ENCODE results near the gene COMMD3. TPM values are rescaled to one million over a fixed set of nuclear protein-coding genes. Genes with fewer than 3 reads are reported as not detected.

COMMD3 gene
- total and polyA plus RNA-seq, 2 donors, result 40.9 to 46.8 TPM

DNA sequence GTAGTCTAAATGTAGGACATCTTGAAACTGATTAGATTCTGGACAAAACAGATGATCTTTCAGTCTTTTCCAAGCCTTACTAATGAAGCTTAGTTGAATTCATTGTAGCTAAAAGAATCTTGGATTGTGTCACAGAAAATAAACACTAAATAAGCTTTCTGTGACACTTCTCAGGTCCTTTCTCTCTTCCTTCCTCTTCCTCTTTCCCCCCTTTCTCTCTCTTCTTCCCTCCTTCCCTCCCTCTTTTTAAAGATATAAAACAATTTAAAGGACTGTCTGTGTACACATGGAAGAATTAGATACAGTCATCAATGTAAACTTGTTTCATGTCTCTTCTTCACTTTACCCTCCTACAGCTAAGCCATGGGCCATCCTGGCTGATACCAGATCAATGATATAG lies 5.3 kb upstream of the COMMD3 start:
- Histone ChIP-seq H3K4me3 (ENCODE audit: low read depth, low read length) (no peak overlapping the region), H3K27ac (ENCODE audit: low read depth) (no peak overlapping the region), H3K36me3 (ENCODE audit: insufficient read depth) (no peaks in the 10 kb centered on the region), H3K4me1 (ENCODE audit: insufficient read depth) (no peaks in the 10 kb centered on the region)
- DNase-seq (ENCODE audit: extremely low spot score), result no peak

DNA sequence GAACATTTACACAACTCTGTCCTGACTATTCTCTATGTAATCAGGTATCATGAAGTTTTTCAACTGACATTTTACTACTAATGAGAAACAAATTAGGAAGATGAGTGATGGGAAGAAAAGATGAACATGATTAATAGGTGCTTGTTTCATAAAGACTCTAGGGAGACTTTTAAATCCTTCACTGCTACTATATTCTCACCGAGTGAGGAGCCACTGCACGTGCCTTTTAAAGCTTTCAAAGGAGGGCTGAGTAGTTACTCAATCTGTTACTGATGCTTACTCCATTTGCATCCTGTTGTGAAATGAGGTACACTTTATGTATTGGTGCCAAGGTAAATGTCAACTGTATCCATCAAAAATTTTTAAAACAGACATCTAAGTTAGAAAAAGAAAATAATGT lies 1.3 kb upstream of the COMMD3 start:
- H3K27ac ChIP-seq (ENCODE audit: low read depth), result no peak overlapping the region
- H3K36me3 ChIP-seq (ENCODE audit: insufficient read depth), result no peaks in the 10 kb centered on the region
- H3K4me3 ChIP-seq (ENCODE audit: low read depth, low read length), result no peak overlapping the region
- H3K4me1 ChIP-seq (ENCODE audit: insufficient read depth), result no peaks in the 10 kb centered on the region
- 92% methylated on average over 2 of the region's 2 CpGs for WGBS
- DNase-seq (ENCODE audit: extremely low spot score), result no peak

DNA sequence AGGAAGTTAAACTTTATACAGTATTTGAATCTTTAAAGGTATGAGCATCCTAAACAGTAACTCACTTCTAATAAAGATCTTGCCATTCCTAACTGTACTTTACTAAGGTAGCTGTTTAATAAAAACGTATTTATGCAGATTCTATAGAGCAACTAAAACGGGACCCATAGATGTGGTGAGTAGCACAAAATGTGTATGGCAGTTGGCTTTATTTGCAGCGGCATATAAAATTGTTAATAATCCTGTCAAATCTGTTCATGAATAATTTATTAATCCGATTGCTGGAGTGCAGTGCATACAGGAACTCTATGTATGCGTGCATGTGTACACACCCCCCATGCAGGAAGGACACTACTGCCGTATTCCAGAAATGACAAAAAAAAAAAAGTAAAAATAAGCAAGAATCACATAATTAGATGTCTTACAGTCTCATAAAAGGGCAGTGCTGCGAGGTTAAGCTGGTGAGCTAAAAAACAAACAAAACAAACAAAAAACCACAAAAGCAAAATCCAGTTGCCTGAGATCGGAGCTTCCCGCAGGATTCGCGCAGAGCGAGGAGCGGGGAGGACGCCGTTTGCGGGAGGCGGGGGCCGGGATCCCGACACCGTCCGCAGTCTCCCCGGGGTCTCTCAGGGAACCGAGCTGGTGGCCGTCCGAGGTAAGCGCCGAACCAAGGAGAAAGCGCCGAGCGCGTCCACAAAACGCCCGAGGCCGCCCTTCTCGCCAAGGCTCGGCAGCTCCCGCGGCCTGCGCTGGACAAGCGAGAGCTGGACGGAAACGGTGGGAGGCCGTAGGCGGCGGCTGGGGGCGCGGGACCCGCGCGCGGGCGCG lies 518 bp upstream of the COMMD3 start:
- Histone ChIP-seq H3K4me1 (ENCODE audit: insufficient read depth) (no peaks in the 10 kb centered on the region), H3K4me3 (ENCODE audit: low read depth, low read length) (peak overlapping the region; percentile 71), H3K36me3 (ENCODE audit: insufficient read depth) (no peaks in the 10 kb centered on the region), H3K27ac (ENCODE audit: low read depth) (peak overlapping the region; percentile 76)
- DNase-seq (ENCODE audit: extremely low spot score), result no peak
- WGBS, result 2% methylated on average over 53 of the region's 53 CpGs

DNA sequence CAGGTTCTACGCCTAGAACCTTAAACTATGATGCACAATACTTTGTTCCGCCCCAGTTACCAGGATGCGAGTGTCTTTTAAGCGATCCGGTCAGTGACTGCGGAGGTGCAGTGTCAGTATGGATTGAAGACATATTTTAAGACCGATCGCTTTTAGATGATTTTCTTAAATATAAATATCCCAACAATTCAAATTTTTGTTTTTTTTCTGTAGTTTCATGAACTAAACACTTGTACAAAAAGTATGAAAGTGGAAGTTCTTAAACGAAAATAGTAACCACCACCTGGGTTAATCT lies 835 bp downstream of the COMMD3 start:
- DNase-seq (ENCODE audit: extremely low spot score), result no peak
- H3K4me1 ChIP-seq (ENCODE audit: insufficient read depth), result no peaks in the 10 kb centered on the region
- peak overlapping the region; percentile 71 for H3K4me3 ChIP-seq (ENCODE audit: low read depth, low read length)
- H3K36me3 ChIP-seq (ENCODE audit: insufficient read depth), result no peaks in the 10 kb centered on the region
- H3K27ac ChIP-seq (ENCODE audit: low read depth), result peak overlapping the region; percentile 90
- WGBS, result 18% methylated on average over 9 of the region's 9 CpGs

DNA sequence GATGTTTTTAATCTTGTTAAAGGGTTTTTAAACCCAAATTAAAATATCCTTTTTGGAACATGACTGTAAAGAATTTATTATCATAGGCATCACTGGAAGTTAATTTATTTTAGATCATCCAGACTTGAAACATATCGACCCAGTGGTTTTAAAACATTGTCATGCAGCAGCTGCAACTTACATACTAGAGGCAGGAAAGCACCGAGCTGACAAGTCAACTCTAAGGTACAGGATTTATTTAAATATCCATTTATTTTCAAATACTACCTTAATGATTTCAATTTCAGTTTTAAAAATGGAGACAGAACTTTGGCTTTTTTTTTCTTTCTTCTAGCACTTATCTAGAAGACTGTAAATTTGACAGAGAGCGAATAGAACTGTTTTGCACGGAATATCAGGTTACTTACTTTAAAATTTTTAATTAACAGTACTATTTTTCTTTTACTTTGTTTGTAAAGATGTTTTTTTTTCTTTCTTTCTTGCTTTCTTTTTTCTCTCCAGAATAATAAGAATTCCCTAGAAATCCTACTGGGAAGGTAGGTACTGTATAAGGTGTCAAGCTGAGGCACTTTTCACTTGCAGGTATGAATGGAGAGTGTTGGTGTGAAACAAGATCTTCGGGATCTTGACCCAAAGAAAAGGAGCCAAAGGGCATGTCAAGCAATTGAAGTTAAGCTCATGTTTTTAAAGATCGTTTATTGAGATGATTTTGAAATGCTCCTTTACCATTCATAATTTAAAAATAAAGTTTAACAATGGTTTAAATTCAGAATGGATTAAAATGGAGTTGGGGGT lies 1.8 kb downstream of the COMMD3 start:
- no peak overlapping the region for H3K4me3 ChIP-seq (ENCODE audit: low read depth, low read length)
- no peaks in the 10 kb centered on the region for H3K4me1 ChIP-seq (ENCODE audit: insufficient read depth)
- H3K27ac ChIP-seq (ENCODE audit: low read depth), result no peak overlapping the region
- H3K36me3 ChIP-seq (ENCODE audit: insufficient read depth), result no peaks in the 10 kb centered on the region
- WGBS, result 94% methylated on average over 6 of the region's 6 CpGs
- DNase-seq (ENCODE audit: extremely low spot score), result no peak

DNA sequence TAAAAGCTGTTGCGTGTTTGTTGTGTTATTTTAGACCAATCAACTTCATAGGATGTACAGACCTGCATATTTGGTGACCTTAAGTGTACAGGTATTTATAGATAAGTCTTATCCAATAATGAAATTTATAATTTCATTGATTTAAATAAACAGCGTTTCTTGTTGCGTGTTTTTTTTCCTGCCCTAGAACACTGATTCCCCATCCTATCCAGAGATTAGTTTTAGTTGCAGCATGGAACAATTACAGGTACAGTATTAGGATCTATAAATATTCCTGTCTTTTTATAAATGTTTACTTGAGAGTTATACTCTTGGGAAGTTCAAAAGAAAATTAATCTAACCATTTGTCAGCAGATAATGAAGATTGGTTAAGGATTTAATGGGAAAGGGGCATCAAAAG lies 2.6 kb downstream of the COMMD3 start:
- WGBS, result 99% methylated on average over 3 of the region's 3 CpGs
- Histone ChIP-seq H3K27ac (ENCODE audit: low read depth) (no peak overlapping the region), H3K4me1 (ENCODE audit: insufficient read depth) (no peaks in the 10 kb centered on the region), H3K4me3 (ENCODE audit: low read depth, low read length) (no peak overlapping the region), H3K36me3 (ENCODE audit: insufficient read depth) (no peaks in the 10 kb centered on the region)
- DNase-seq (ENCODE audit: extremely low spot score), result no peak

DNA sequence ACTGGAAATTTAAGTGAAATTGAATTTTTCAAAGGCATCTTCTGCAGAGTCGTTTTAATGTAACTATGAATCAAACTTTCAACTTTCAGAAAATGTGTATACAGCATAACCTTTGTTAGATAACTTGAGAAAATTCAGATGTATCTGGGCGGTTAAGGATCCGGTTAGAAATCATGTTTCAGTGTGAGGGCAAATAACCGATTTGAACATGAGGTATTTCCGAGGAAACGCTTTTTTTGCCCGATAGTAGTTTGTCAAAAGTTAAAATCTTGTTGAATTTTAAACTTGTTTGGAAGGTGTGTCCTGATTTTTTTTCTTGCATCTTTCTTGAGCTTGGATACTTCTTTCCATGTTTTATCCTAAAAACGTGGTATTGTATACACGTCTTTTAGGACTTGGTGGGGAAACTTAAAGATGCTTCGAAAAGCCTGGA lies 3.4 kb downstream of the COMMD3 start:
- DNase-seq (ENCODE audit: extremely low spot score), result no peak
- Histone ChIP-seq H3K27ac (ENCODE audit: low read depth) (no peak overlapping the region), H3K36me3 (ENCODE audit: insufficient read depth) (no peaks in the 10 kb centered on the region), H3K4me3 (ENCODE audit: low read depth, low read length) (no peak overlapping the region), H3K4me1 (ENCODE audit: insufficient read depth) (no peaks in the 10 kb centered on the region)
- WGBS, result 89% methylated on average over 10 of the region's 10 CpGs

DNA sequence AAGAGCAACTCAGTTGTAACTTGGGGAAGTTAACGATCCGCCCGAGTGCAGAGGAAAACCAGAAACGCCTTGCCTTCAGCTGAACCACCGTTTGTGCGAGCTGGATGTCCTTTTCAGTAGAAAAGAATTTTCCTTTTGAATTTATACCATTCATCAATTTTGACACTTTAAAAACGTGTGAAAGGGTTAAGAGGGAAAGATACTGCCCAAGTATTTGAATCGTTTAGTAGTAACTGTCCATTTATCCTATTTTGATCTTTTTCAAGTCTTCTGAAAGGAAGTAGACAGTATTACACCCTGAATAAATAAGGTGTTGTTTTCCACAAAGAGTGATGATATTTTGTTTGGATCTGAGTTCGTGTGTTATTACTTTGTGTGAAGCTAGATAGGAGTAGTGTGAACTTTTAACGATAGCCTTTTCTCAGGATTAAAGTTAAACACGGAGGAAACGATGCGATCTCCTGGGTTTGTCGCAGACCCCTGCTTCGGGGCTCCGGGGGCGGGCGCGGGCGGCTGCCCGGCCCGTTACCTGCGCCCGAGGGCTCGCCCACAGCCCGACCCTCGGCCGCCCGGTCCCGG lies 3.9 kb downstream of the COMMD3 start:
- no peaks in the 10 kb centered on the region for H3K4me1 ChIP-seq (ENCODE audit: insufficient read depth)
- peak overlapping the region; percentile 92 for H3K4me3 ChIP-seq (ENCODE audit: low read depth, low read length)
- DNase-seq (ENCODE audit: extremely low spot score), result no peak

DNA sequence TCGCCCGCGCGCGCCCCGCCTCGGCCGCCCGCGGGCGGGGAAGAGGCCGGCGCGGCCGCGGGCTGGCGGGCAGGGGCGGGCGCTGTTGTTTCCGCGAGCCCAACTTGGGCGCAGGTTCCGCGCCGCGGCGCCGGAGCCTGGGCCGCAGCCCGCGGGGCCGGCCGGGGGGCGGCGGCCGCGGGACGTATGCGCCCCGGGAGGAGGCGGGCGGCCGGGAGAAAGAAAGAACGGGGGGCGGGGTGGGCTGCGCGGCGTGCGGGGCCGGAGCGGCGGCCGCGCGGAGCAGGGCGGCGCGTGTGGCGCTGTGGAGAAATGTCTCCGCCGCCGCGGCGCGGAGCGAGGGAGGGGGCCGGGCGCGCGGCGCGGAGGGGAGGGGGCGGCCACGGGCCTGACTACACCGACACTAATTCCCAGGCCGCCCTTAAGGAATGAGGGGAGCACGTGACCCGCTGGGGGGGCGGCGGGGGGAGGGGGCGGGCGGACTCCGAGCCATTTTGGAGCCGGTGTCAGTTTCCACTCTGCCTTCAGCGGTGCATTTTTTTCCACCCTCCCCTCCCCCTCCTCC lies 4.5 kb downstream of the COMMD3 start, which contains the start of gene BMI1:
Gene BMI1 (plus strand): TSS at position 509 of the 565 bp plus-strand sequence. CDS start 5,351 bp downstream, outside the sequence.
- Histone ChIP-seq H3K27ac (ENCODE audit: low read depth) (peak within 1 kb of the TSS; percentile 90), H3K36me3 (ENCODE audit: insufficient read depth) (no peaks in the 10 kb centered on the region), H3K4me3 (ENCODE audit: low read depth, low read length) (peak within 1 kb of the TSS; percentile 92), H3K4me1 (ENCODE audit: insufficient read depth) (no peaks in the 10 kb centered on the region)
- WGBS, result under 1% methylated on average over 83 of the region's 85 CpGs
- DNase-seq (ENCODE audit: extremely low spot score), result no peak

More for the DNA sequence above, 3.9 kb downstream of the COMMD3 start:
- H3K27ac ChIP-seq (ENCODE audit: low read depth), result peak overlapping the region; percentile 87
- WGBS, result 15% methylated on average over 30 of the region's 30 CpGs
- no peaks in the 10 kb centered on the region for H3K36me3 ChIP-seq (ENCODE audit: insufficient read depth)

DNA sequence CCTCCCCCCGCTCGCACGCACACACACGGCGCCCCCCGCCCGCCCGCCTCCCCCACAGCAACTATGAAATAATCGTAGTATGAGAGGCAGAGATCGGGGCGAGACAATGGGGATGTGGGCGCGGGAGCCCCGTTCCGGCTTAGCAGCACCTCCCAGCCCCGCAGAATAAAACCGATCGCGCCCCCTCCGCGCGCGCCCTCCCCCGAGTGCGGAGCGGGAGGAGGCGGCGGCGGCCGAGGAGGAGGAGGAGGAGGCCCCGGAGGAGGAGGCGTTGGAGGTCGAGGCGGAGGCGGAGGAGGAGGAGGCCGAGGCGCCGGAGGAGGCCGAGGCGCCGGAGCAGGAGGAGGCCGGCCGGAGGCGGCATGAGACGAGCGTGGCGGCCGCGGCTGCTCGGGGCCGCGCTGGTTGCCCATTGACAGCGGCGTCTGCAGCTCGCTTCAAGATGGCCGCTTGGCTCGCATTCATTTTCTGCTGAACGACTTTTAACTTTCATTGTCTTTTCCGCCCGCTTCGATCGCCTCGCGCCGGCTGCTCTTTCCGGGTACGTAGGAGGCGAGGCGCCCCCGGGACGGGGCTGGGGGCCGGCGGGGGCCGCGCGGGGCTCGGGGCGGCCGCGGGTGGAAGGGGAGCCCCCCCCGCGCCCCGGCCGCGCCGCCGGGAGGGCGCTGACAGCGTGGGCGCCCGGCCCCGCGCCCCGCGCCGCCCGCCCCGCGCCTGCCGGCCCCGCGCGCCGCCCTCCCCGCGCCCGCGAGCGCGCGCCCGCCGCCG lies 5.2 kb downstream of the COMMD3 start:
- WGBS, result under 1% methylated on average over 105 of the region's 114 CpGs
- no peak for DNase-seq (ENCODE audit: extremely low spot score)
- H3K4me1 ChIP-seq (ENCODE audit: insufficient read depth), result no peaks in the 10 kb centered on the region
- H3K36me3 ChIP-seq (ENCODE audit: insufficient read depth), result no peaks in the 10 kb centered on the region
- H3K4me3 ChIP-seq (ENCODE audit: low read depth, low read length), result peak overlapping the region; percentile 92
- peak overlapping the region; percentile 90 for H3K27ac ChIP-seq (ENCODE audit: low read depth)

DNA sequence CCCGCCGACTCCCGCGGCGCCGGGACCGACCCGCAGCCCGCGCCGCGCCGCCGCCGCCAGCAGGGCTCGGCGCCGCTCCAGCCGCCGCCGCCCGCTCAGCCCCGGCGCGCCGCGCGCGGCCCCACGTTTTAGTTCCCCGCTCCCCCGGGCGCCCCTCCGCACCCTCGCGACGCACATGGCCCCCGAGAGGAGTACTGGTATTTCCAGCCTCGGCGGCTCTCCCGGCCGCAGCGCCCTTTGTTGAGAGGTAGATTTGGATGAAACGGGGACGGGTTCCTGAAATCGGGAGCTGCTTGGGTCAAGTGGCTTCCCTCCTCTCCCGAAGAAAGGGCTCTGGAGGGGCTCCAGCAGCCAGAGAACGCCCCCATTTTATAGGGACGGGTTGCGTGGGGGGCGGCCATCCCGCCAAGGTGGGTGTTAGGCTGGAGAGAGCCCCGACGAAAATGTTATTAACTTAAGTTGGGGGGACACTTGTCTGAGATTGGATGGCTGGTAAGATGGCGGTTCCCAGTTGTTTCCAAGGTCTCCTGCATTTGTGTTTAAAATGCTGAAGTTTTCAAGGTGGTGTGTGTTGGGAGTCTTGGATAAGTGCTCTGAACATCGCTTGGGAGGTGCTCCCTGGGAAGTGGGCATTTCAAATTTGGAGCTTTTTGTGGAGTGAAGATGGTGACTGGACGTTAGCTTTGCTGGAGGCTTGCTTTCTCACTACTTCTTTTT lies 5.9 kb downstream of the COMMD3 start:
- no peak for DNase-seq (ENCODE audit: extremely low spot score)
- Histone ChIP-seq H3K4me1 (ENCODE audit: insufficient read depth) (no peaks in the 10 kb centered on the region), H3K27ac (ENCODE audit: low read depth) (no peak overlapping the region), H3K36me3 (ENCODE audit: insufficient read depth) (no peaks in the 10 kb centered on the region), H3K4me3 (ENCODE audit: low read depth, low read length) (peak overlapping the region; percentile 92)
- 3% methylated on average over 57 of the region's 57 CpGs for WGBS

DNA sequence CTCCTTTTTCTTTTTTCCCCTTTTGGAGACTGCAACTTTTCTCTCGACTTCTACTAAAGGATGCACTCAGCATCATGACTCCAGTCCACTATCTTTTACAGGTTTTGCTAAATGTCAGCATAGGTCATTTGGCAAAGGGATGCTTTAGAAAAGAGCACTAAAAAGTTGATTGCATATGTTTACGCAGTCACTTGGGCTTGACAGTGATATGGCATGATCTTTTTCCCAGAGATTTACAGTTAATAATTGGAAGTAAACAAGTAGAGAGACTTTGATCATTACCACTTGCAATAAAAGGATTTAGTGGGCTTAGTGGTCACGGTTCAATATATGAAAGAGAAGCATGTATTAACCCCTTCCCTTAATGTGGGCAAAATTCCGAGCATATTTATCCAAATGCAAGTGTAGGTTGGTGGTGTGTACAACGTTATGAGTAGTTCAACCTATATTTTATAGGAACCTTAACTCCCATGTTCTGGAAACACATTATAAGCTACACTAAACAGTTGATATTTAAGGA lies 6.5 kb downstream of the COMMD3 start:
- H3K36me3 ChIP-seq (ENCODE audit: insufficient read depth), result no peaks in the 10 kb centered on the region
- H3K27ac ChIP-seq (ENCODE audit: low read depth), result no peak overlapping the region
- no peak for DNase-seq (ENCODE audit: extremely low spot score)
- H3K4me1 ChIP-seq (ENCODE audit: insufficient read depth), result no peaks in the 10 kb centered on the region
- 79% methylated on average over 5 of the region's 5 CpGs for WGBS
- H3K4me3 ChIP-seq (ENCODE audit: low read depth, low read length), result peak overlapping the region; percentile 92

All from urinary bladder (tissue), 4 donors.